ENCODE results near the gene NET1.
"Not testable (repeated sequence)": the region's sequence is repeated elsewhere in the genome, so short reads cannot be mapped to it uniquely, and the experiment has no call there.

Gene NET1

GRCh38 chr10:5412277-5412941, at the start of gene NET1:
NET1 (plus strand) TSS chr10:5412557; CDS start chr10:5412693, 136 bp downstream.
- DNase-seq (ENCODE audit: low read depth), result peak; percentile 46

- DNase-seq (ENCODE audit: low read depth), result no peak
These were observed 49.5 kb upstream of the NET1 start for GRCh38 chr10:5362873-5363272.

- no peak for DNase-seq (ENCODE audit: low read depth)
These were observed 48.0 kb upstream of the NET1 start for GRCh38 chr10:5364374-5364773.

- DNase-seq (ENCODE audit: low read depth), result no peak
These were observed 47.4 kb upstream of the NET1 start, which contains the start of gene UCN3 for GRCh38 chr10:5364890-5365338. UCN3 (plus strand) TSS chr10:5364966; CDS start chr10:5373721, 8,755 bp downstream.

GRCh38 chr10:5365928-5366327, 46.4 kb upstream of the NET1 start:
- no peak for DNase-seq (ENCODE audit: low read depth)

- no peak for DNase-seq (ENCODE audit: low read depth)
These were observed 42.8 kb upstream of the NET1 start for GRCh38 chr10:5369362-5370158.

- no peak for DNase-seq (ENCODE audit: low read depth)
These were observed 41.6 kb upstream of the NET1 start for GRCh38 chr10:5370493-5371352.

- DNase-seq (ENCODE audit: low read depth), result no peak
These were observed 39.0 kb upstream of the NET1 start for GRCh38 chr10:5373307-5373706.

GRCh38 chr10:5373891-5374611, 38.3 kb upstream of the NET1 start:
- no peak for DNase-seq (ENCODE audit: low read depth)

GRCh38 chr10:5376450-5376849, 35.9 kb upstream of the NET1 start:
- no peak for DNase-seq (ENCODE audit: low read depth)

GRCh38 chr10:5379202-5379601, 33.2 kb upstream of the NET1 start:
- not testable (repeated sequence) for DNase-seq (ENCODE audit: low read depth)

GRCh38 chr10:5380395-5380794, 32.0 kb upstream of the NET1 start:
- not testable (repeated sequence) for DNase-seq (ENCODE audit: low read depth)

GRCh38 chr10:5381187-5381586, 31.2 kb upstream of the NET1 start:
- DNase-seq (ENCODE audit: low read depth), result no peak

- DNase-seq (ENCODE audit: low read depth), result no peak
These were observed 27.1 kb upstream of the NET1 start for GRCh38 chr10:5385224-5385623.

GRCh38 chr10:5387169-5387568, 25.2 kb upstream of the NET1 start:
- DNase-seq (ENCODE audit: low read depth), result no peak

GRCh38 chr10:5390607-5391205, 21.7 kb upstream of the NET1 start:
- no peak for DNase-seq (ENCODE audit: low read depth)

GRCh38 chr10:5391790-5392189, 20.6 kb upstream of the NET1 start:
- DNase-seq (ENCODE audit: low read depth), result no peak

- no peak for DNase-seq (ENCODE audit: low read depth)
These were observed 18.8 kb upstream of the NET1 start for GRCh38 chr10:5393529-5393928.

GRCh38 chr10:5395168-5395567, 17.2 kb upstream of the NET1 start:
- no peak for DNase-seq (ENCODE audit: low read depth)

GRCh38 chr10:5396556-5397300, 15.6 kb upstream of the NET1 start:
- DNase-seq (ENCODE audit: low read depth), result no peak

GRCh38 chr10:5399332-5399731, 13.0 kb upstream of the NET1 start:
- no peak for DNase-seq (ENCODE audit: low read depth)
